Raji (cell line): Measurements from ENCODE around the gene KLF6.

ENCODE experiments used
- POLR2A ChIP-seq: IDR thresholded peaks from 2 replicates; pipeline ENCODE4 v1.6.1; 2011; ENCODE audit warnings: low read depth, low read length, control low read depth; ENCODE audit not compliant: insufficient read depth

KLF6 gene

DNA sequence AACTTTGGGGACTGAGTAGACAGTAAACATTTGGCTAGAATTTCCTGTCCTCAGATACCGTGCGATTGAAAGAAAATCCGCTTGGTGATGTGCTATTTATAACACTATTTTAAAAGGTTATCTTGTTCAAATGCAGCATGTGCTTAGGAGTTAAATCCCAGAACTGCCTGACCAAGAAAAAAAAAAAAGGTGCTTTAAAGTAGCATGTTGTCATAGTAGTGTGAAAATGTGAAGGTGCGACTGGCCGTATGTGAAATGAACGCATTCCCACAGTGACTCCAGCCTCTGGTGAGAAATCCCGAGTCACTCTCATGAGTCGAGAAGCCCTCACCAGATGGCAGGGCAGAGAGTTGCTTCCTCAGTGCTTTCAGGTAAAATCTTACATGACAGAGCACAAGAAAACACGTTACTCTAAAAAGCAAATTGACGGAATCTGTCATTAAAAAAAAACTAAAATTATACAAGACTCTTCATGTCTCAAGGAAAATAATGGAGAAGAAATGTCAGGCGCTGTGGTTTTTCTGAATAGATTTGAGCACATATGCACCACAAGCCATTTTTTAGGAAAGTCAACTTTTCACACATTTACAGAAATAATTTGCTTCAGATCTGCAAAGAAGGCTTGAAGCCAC lies 18.4 kb upstream of the KLF6 start:
- TF ChIP-seq POLR2A, result no peak

DNA sequence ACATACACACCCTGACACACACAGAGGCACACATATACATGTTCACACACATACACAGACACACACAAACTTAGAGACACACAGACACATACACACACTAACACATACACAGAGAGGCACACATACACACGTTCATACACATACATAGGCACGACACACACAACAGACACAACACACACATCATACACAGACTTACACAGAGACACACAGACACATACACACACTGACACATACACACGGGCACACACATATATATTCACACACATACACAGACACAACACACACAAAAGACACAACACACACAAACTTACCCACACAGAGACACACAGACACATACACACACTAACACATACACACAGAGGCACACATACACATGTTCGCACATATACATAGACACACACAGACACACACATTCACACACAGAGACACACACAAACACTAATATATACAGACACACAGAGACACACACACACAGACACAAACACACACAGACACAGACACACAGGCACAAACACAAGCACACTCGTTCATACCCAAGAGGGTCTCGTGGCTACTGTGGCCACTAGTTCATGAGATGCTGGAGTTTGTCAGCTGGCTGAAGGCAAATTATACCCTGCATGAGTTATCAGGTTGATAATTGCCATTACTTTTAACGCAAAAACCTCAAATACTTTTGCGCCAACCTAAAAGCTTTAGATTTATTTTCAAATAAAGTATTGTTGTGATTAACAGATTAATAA lies 17.7 kb upstream of the KLF6 start:
- no peak for TF ChIP-seq POLR2A

GRCh38 chr10:3801558-3802192 lies 16.7 kb upstream of the KLF6 start:
- no peak for TF ChIP-seq POLR2A

DNA sequence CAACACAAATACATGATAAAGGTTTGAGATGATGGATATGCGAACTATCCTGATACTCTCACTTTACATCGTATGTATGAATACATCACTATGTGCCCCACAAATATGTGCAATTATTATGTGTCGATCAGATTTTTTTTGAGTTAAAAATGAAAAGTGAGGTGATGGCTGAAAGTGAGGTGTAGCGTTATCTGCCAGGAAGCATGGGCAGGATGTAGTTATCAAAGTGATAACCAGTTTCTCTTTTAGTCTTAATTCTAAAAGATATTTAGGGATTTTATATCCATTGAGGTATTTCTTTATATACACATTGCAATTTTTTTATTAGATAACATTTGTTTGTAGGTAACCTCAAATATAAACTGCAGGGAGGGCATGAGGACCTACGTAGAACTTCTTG lies 15.6 kb upstream of the KLF6 start:
- TF ChIP-seq POLR2A, result no peak

- TF ChIP-seq POLR2A, result no peak
Observed at GRCh38 chr10:3797750-3798149, 12.7 kb upstream of the KLF6 start.

GRCh38 chr10:3793553-3793952 lies 8.5 kb upstream of the KLF6 start:
- no peak for TF ChIP-seq POLR2A

GRCh38 chr10:3792710-3793219 lies 7.8 kb upstream of the KLF6 start:
- no peak for TF ChIP-seq POLR2A

GRCh38 chr10:3791974-3792633 lies 7.1 kb upstream of the KLF6 start:
- no peak for TF ChIP-seq POLR2A

DNA sequence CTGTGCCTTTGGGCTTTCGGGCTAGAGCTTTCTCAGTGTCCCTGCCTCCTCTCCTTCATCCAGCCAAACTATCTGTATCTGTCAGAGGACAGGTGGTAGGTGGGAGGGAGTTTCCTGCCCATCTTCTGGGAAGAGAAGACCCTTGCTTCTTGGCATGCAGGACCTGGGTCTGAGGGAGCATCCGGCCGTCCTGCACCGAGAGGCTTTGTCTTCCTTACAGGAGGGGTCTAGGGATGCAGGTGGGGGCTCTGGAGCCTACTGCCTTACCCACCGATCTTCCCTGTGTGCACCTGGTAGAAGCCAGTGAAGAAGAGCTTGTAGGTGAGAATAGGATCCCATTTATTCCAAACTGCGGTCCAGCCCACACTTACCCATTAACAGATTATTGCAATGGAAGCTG lies 5.8 kb upstream of the KLF6 start:
- no peak for TF ChIP-seq POLR2A

- no peak for TF ChIP-seq POLR2A
Observed at GRCh38 chr10:3790272-3790671, 5.3 kb upstream of the KLF6 start.

- TF ChIP-seq POLR2A, result no peak
Observed at GRCh38 chr10:3789621-3790020, 4.6 kb upstream of the KLF6 start.

DNA sequence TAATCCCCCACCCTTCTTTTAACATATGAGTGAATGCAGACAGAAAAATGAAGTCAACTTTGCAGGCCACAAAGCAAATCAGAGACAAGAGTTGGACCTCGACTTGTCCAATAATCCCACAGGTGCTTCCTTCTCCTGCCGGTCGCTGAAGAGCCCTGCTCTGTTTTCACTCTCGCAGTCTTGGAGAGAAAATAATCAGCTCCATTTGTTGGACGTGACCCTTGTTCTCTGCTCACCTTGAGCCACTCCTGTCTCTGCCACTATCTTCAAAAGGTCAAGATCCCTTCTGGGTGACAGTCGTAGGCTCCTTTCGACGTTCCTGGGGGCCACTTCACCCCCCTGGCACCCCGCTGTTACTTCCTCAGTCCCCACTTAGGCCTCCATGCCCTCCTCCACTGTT lies 2.8 kb upstream of the KLF6 start:
- TF ChIP-seq POLR2A, result no peak

DNA sequence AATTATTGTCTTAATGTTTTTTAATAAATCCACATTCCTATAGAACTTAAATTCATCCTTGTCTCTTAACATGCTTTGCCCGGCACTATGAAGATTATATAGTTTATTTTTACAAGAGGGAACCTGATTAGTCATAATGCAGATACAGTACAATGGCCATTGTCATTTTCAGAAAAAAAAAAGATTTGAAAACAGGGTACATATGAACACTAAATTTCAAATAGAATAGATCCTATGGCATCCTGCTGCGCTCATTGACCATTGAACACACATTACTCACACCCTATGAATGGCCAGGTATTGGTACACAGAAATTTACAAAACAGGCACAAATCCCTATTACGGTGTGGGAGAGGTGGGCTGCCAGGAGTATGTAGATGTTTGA lies 2.0 kb upstream of the KLF6 start:
- no peak for TF ChIP-seq POLR2A

GRCh38 chr10:3786295-3787015 lies 1.4 kb upstream of the KLF6 start:
- TF ChIP-seq POLR2A, result no peak

DNA sequence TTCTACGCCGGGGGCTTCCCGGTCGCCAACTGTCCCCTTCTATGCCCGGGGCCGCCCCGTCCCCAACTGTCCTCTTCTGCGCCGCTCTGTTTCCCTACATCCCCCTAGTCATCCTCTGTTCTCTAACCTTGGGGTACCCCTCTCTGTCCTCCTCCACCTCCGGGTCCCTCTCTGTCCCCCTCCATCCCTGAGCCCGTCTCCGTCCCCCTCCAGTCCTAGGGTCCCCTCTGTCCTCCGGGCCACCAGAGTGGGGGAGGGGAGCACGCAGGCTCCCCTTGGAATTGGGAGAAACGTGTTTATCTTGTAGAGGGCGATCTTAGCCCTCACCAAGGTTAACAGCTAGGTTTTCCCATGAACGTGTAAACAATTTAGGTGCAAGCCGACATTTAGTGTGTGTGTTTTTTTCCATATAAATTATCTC lies 852 bp upstream of the KLF6 start:
- TF ChIP-seq POLR2A, result no peak; the same call in 1 of the 2 replicates
